K562 (cell line): ENCODE data around the gene SPEM2. TPM values are rescaled to one million over a fixed set of nuclear protein-coding genes. Genes with fewer than 3 reads are reported as not detected.

Experiments
- ARID4B ChIP-seq: sonication (generic); formaldehyde crosslinking; IDR thresholded peaks from 2 replicates; pipeline ENCODE4 v1.8.0; 2022; ENCODE audit warnings: mild to moderate bottlenecking, missing genetic modification reagents
- DNMT1 ChIP-seq: fragments of 450-650 bp; IDR thresholded peaks from 2 replicates; pipeline ENCODE4 v1.6.1; 2016; ENCODE audit warnings: antibody characterized with exemption, mild to moderate bottlenecking
- DPF2 ChIP-seq: fragments of 450-650 bp; IDR thresholded peaks from 2 replicates; pipeline ENCODE4 v1.6.1; 2016
- E4F1 ChIP-seq: fragments of 250-450 bp; sonication (Bioruptor Pico); IDR thresholded peaks from 2 replicates; pipeline ENCODE4 v1.5.0; 2021; ENCODE audit warnings: mild to moderate bottlenecking, borderline replicate concordance
- ELF1 ChIP-seq: fragments of 200-800 bp; sonication (Bioruptor generic); IDR thresholded peaks from 2 replicates; pipeline ENCODE4 v1.6.1; 2016; ENCODE audit warnings: missing genetic modification characterization, missing compliant biosample characterization
- GABPB2 ChIP-seq: fragments of 250-450 bp; sonication (Bioruptor Pico); conservative IDR thresholded peaks from 2 replicates; pipeline ENCODE4 v1.5.1; 2021; ENCODE audit warnings: mild to moderate bottlenecking
- HDAC1 ChIP-seq, 2 experiments: fragments of 450-650 bp; IDR thresholded peaks; 2 replicates each; pipeline ENCODE4 v1.6.1; 2016 to 2017; ENCODE audit warnings: inconsistent platforms in 1 of 2, mild to moderate bottlenecking in 1 of 2, moderate library complexity in 1 of 2
- HMGN3 ChIP-seq: IDR thresholded peaks from 2 replicates; pipeline ENCODE4 v1.6.1; 2011; ENCODE audit warnings: borderline replicate concordance, low read depth, mild to moderate bottlenecking, mixed read lengths, low read length; ENCODE audit not compliant: insufficient read length; ENCODE audit errors: extremely low read depth
- HNRNPLL ChIP-seq: fragments of 200-400 bp; formaldehyde crosslinking; IDR thresholded peaks from 2 replicates; pipeline ENCODE4 v1.6.1; 2017; ENCODE audit warnings: low read length, low read depth, mild to moderate bottlenecking; ENCODE audit not compliant: poor library complexity, severe bottlenecking
- MECOM ChIP-seq: fragments of 250-450 bp; sonication (Bioruptor Pico); IDR thresholded peaks from 2 replicates; pipeline ENCODE4 v1.8.0; 2022; ENCODE audit warnings: inconsistent platforms
- NKRF ChIP-seq: fragments of 450-650 bp; IDR thresholded peaks from 2 replicates; pipeline ENCODE4 v1.6.1; 2016; ENCODE audit warnings: borderline replicate concordance
- NRF1 ChIP-seq, 2 experiments: fragments of 450-650 bp; IDR thresholded peaks in 1 of 2; conservative IDR thresholded peaks in 1 of 2; 2 replicates each; pipeline ENCODE4 v1.6.1; 2014; ENCODE audit warnings: mild to moderate bottlenecking in 2 of 2
- RBM22 ChIP-seq: fragments of 200-400 bp; formaldehyde crosslinking; IDR thresholded peaks from 2 replicates; pipeline ENCODE4 v1.6.1; 2018; ENCODE audit warnings: low read length, low read depth; ENCODE audit not compliant: poor library complexity, severe bottlenecking
- RNF2 ChIP-seq: sonication (generic); IDR thresholded peaks from 2 replicates; pipeline ENCODE4 v1.6.1; 2016
- SMAD2 ChIP-seq: fragments of 150-350 bp; IDR thresholded peaks from 2 replicates; pipeline ENCODE4 v1.6.1; 2014; ENCODE audit warnings: low read depth, mild to moderate bottlenecking, low read length
- YY1 ChIP-seq, 3 experiments: IDR thresholded peaks; 2 replicates each; pipeline ENCODE4 v1.6.1; 2011; ENCODE audit warnings: low read length in 2 of 3, mild to moderate bottlenecking in 2 of 3, moderate library complexity in 2 of 3, borderline replicate concordance in 1 of 3, control low read depth in 1 of 3, low read depth in 1 of 3; ENCODE audit not compliant: insufficient read depth in 3 of 3, insufficient replicate concordance in 2 of 3, control insufficient read depth in 1 of 3, insufficient read length in 1 of 3; ENCODE audit errors: extremely low read depth in 1 of 3
- ZNF263 ChIP-seq: sonication (generic); formaldehyde crosslinking; IDR thresholded peaks from 2 replicates; pipeline ENCODE4 v1.8.0; 2022; ENCODE audit warnings: mild to moderate bottlenecking, missing genetic modification reagents, borderline replicate concordance
- polyA plus RNA-seq, 8 experiments: library from polyadenylated mRNA; depleted of rRNA in 4 of 8; stranded (reverse) in 5 of 8; unstranded in 3 of 8; fragments of >200 nt; fragmentation: Nextera tagmentation in 2 of 8; fragmentation: Illumina TruSeq in 1 of 8; extraction: Ambion mirVana in 2 of 8; extraction: Trizol in 1 of 8; gene quantifications; 2 replicates each; pipeline versions ENCODE4 v1.2.1 to v1.2.3, GENCODE V29; 2011 to 2014; ENCODE audit warnings: inconsistent platforms in 1 of 8, missing spikeins in 1 of 8
- total RNA-seq, 7 experiments: library from RNA; depleted of rRNA in 6 of 7; stranded (reverse); fragments of >200 nt in 6 of 7; fragmentation: Illumina TruSeq in 2 of 7; extraction: Trizol in 2 of 7; gene quantifications; 2 replicates each; pipeline versions ENCODE4 v1.2.1 to v1.2.3, GENCODE V29; 2011 to 2021; ENCODE audit warnings: low replicate concordance in 1 of 7

Gene SPEM2
- total and polyA plus RNA-seq, 9 of the 15 experiments (the other 6 are each of a cell fraction or from before 2014, with no cell fraction given), result not detected

GRCh38 chr17:7435676-7436555 lies 10.5 kb downstream of the SPEM2 start (continued):
- TF ChIP-seq YY1 (IDR thresholded peaks at IDR 0.05; ENCODE audit: borderline replicate concordance in 1 of 3, control insufficient read depth in 1 of 3, extremely low read depth in 1 of 3, insufficient read depth in 3 of 3, insufficient read length in 1 of 3, insufficient replicate concordance in 2 of 3, low read depth in 1 of 3, low read length in 2 of 3) (peak in 1 of 3 experiments; percentile 60), ZNF263 (CRISPR knock-in tag) (no peak), RNF2 (no peak), DPF2 (no peak), GABPB2 (CRISPR knock-in tag) (no peak), MECOM (CRISPR knock-in tag) (no peak), NKRF (peak; percentile 55; the same call in 1 of the 2 replicates), RBM22 (no peak), NRF1 (conservative IDR thresholded peaks at IDR 0.05 in 1 of 2, IDR thresholded peaks at IDR 0.05 in 1 of 2) (peak; percentile 39 to 54; a peak in 3 of 4 replicates), DNMT1 (no peak), HNRNPLL (peak; percentile 95), ELF1 (peak; percentile 37; the same call in 1 of the 2 replicates), E4F1 (CRISPR knock-in tag) (no peak), HMGN3 (no peak), HDAC1 (IDR thresholded peaks at IDR 0.05) (peak in 1 of 2 experiments; percentile 39; a peak in 1 of 4 replicates), ARID4B (CRISPR knock-in tag) (0 out of 2 replicates have a peak, but pooled peaks have one; percentile 18), SMAD2 (no peak)
